Adrenal gland (tissue), 5 donors: ENCODE results near the gene ZDHHC16.

Experiments used
- POLR2A ChIP-seq, 2 donors: fragments of 450-650 bp; IDR thresholded peaks; one replicate each; pipeline ENCODE4 v1.6.1; 2017; ENCODE audit warnings: antibody characterized with exemption in 2 of 2, mild to moderate bottlenecking in 2 of 2, moderate library complexity in 1 of 2
- TF ChIP-seq, protein P1 (sequence below), 6 experiments: fragments of 450-650 bp in 4 of 6; fragments of 200-600 bp in 2 of 6; sonication (generic) in 1 of 6; IDR thresholded peaks; 1 replicate in 5 of 6; 2 replicates in 1 of 6; pipeline versions ENCODE4 v1.5.1 to v1.8.0; 2016 to 2021; ENCODE audit warnings: antibody characterized with exemption in 6 of 6, mild to moderate bottlenecking in 2 of 6, moderate library complexity in 1 of 6
- donor health status: DM: no; HTN: no; CAD: no.

DNA sequence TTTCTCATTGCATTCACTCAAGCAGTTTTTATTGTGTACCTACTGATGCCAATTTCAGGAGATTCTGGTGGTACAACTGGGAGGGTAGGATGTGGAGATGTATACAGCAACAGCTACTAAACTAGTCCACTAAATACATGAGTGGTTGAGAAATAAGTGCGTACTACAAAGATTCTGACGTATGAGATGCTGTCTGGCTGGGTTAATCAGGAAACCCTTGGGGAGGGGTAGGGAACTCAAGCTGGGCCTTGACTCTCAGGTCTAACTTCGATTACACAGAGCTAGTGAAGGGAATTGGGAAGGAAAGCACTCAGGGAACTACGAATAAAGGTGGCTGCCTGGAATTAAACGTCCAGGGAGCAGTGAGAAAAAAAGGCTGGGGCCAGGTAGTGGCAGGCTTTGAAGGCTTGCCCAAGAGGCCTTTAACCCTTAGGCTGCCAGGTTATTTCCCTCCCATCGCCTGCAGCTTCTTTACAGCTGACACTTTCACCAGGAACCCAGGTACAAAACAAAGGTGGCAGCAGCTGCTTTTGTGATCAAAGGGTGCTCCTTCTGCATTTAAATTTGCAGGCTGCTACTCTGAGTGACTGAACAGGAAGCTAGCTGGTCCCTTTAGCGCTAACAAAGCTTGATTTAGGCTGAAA, 49.0 kb downstream of the ZDHHC16 start:
- TF ChIP-seq, protein P1, sequence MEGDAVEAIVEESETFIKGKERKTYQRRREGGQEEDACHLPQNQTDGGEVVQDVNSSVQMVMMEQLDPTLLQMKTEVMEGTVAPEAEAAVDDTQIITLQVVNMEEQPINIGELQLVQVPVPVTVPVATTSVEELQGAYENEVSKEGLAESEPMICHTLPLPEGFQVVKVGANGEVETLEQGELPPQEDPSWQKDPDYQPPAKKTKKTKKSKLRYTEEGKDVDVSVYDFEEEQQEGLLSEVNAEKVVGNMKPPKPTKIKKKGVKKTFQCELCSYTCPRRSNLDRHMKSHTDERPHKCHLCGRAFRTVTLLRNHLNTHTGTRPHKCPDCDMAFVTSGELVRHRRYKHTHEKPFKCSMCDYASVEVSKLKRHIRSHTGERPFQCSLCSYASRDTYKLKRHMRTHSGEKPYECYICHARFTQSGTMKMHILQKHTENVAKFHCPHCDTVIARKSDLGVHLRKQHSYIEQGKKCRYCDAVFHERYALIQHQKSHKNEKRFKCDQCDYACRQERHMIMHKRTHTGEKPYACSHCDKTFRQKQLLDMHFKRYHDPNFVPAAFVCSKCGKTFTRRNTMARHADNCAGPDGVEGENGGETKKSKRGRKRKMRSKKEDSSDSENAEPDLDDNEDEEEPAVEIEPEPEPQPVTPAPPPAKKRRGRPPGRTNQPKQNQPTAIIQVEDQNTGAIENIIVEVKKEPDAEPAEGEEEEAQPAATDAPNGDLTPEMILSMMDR (IDR thresholded peaks at IDR 0.05) = no peak
- no peak for TF ChIP-seq POLR2A (IDR thresholded peaks at IDR 0.05)
